ENCODE data around the gene MIEF2.
A peak's percentile ranks its signal among the peaks of the same experiment; 100 is the strongest.

MIEF2 gene

GRCh38 chr17:18224053-18224386, 36.4 kb upstream of the MIEF2 start:
- TF ChIP-seq POLR2AphosphoS5 (IDR thresholded peaks at IDR 0.05; ENCODE audit: low read depth, low read length) (no peak), TAF1 (IDR thresholded peaks at IDR 0.05; ENCODE audit: borderline replicate concordance, insufficient read depth, low read length) (no peak), SIN3A (IDR thresholded peaks at IDR 0.05; ENCODE audit: borderline replicate concordance, insufficient read depth, low read length) (no peak), FOXP2 (optimal IDR thresholded peaks at IDR 0.05; ENCODE audit: borderline replicate concordance, extremely low read depth, extremely low read length, insufficient read depth) (no peak), REST (IDR thresholded peaks at IDR 0.05; ENCODE audit: insufficient read depth in 1 of 2, low read depth in 2 of 2, low read length in 2 of 2) (no peak)

- TF ChIP-seq FOXP2 (optimal IDR thresholded peaks at IDR 0.05; ENCODE audit: borderline replicate concordance, extremely low read depth, extremely low read length, insufficient read depth) (no peak), TAF1 (IDR thresholded peaks at IDR 0.05; ENCODE audit: borderline replicate concordance, insufficient read depth, low read length) (no peak), POLR2AphosphoS5 (IDR thresholded peaks at IDR 0.05; ENCODE audit: low read depth, low read length) (no peak), SIN3A (IDR thresholded peaks at IDR 0.05; ENCODE audit: borderline replicate concordance, insufficient read depth, low read length) (no peak), REST (IDR thresholded peaks at IDR 0.05; ENCODE audit: insufficient read depth in 1 of 2, low read depth in 2 of 2, low read length in 2 of 2) (no peak)
Observed at GRCh38 chr17:18224387-18225120, 35.9 kb upstream of the MIEF2 start.

- no peak for TF ChIP-seq POLR2AphosphoS5 (IDR thresholded peaks at IDR 0.05; ENCODE audit: low read depth, low read length)
- TF ChIP-seq FOXP2 (optimal IDR thresholded peaks at IDR 0.05; ENCODE audit: borderline replicate concordance, extremely low read depth, extremely low read length, insufficient read depth) = no peak
- TF ChIP-seq SIN3A (IDR thresholded peaks at IDR 0.05; ENCODE audit: borderline replicate concordance, insufficient read depth, low read length) = no peak
- 0 out of 2 replicates have a peak, but pooled peaks have one; percentile 48 for TF ChIP-seq TAF1 (IDR thresholded peaks at IDR 0.05; ENCODE audit: borderline replicate concordance, insufficient read depth, low read length)
- TF ChIP-seq REST (IDR thresholded peaks at IDR 0.05; ENCODE audit: insufficient read depth in 1 of 2, low read depth in 2 of 2, low read length in 2 of 2) = no peak
Observed at GRCh38 chr17:18225121-18225641, 35.3 kb upstream of the MIEF2 start, which contains the start of gene LLGL1. Gene LLGL1 (plus strand): TSS chr17:18225635. CDS start chr17:18225683, 48 bp downstream.

- TF ChIP-seq REST (IDR thresholded peaks at IDR 0.05; ENCODE audit: insufficient read depth in 1 of 2, low read depth in 2 of 2, low read length in 2 of 2) (no peak), FOXP2 (optimal IDR thresholded peaks at IDR 0.05; ENCODE audit: borderline replicate concordance, extremely low read depth, extremely low read length, insufficient read depth) (no peak), TAF1 (IDR thresholded peaks at IDR 0.05; ENCODE audit: borderline replicate concordance, insufficient read depth, low read length) (no peak)
Observed at GRCh38 chr17:18225642-18226283, 34.7 kb upstream of the MIEF2 start.
